ENCODE results near the gene HAPSTR1. TPM values are rescaled to one million over a fixed set of nuclear protein-coding genes. Genes with fewer than 3 reads are reported as not detected.

Gene HAPSTR1
- total and polyA plus RNA-seq, 7 donors, result 12.6 to 47.6 (median 43.8) TPM

- peak overlapping the region in 1 of 4 donors; percentile 32 for H3K27ac ChIP-seq
- intact Hi-C loops (cut with DNase I), result no loop called here
- DNase-seq, result no peak
Measured at GRCh38 chr16:9060225-9060624, 31.2 kb upstream of the HAPSTR1 start.

GRCh38 chr16:9061358-9061813 is 30.1 kb upstream of the HAPSTR1 start:
- DNase-seq, result no peak
- WGBS, 2 donors, result 38 to 49% methylated on average over 4 of the region's 4 CpGs
- Histone ChIP-seq H3K4me3 (no peak overlapping the region), H3K27ac (peak overlapping the region in 2 of 4 donors; percentile 18 to 37), H3K27me3 (no peaks in the 10 kb centered on the region), H3K9me3 (no peaks in the 10 kb centered on the region), H3K36me3 (no peaks in the 10 kb centered on the region), H3K4me1 (peaks cover 0 to 10% (median 3%) of the 10 kb centered on the region in 4 donors)
- intact Hi-C loops (cut with DNase I), result no loop called here
- TF ChIP-seq POLR2A (IDR thresholded peaks at IDR 0.05) (no peak), POLR2AphosphoS5 (IDR thresholded peaks at IDR 0.05) (peak; percentile 26 to 67 (median 62))

More at GRCh38 chr16:9060225-9060624, 31.2 kb upstream of the HAPSTR1 start:
- Histone ChIP-seq H3K4me3 (no peak overlapping the region), H3K4me1 (peaks cover 0 to 10% (median 3%) of the 10 kb centered on the region in 4 donors), H3K36me3 (no peaks in the 10 kb centered on the region), H3K27me3 (no peaks in the 10 kb centered on the region), H3K9me3 (no peaks in the 10 kb centered on the region)
- no peak for TF ChIP-seq CTCF (IDR thresholded peaks at IDR 0.05)
- TF ChIP-seq POLR2AphosphoS5 (IDR thresholded peaks at IDR 0.05), result peak in 1 of 4 donors; percentile 27
- no peak for TF ChIP-seq POLR2A (IDR thresholded peaks at IDR 0.05)

GRCh38 chr16:9062301-9062700 is 29.1 kb upstream of the HAPSTR1 start:
- Histone ChIP-seq H3K27ac (no peak overlapping the region), H3K36me3 (no peaks in the 10 kb centered on the region), H3K4me3 (no peak overlapping the region), H3K4me1 (peaks cover 0 to 10% (median 3%) of the 10 kb centered on the region in 4 donors), H3K9me3 (no peaks in the 10 kb centered on the region), H3K27me3 (no peaks in the 10 kb centered on the region)
- DNase-seq, result no peak
- no peak for TF ChIP-seq POLR2AphosphoS5 (IDR thresholded peaks at IDR 0.05)
- no peak for TF ChIP-seq EP300 (IDR thresholded peaks at IDR 0.05)
- no peak for TF ChIP-seq CTCF (IDR thresholded peaks at IDR 0.05)
- TF ChIP-seq POLR2A (IDR thresholded peaks at IDR 0.05), result no peak
- intact Hi-C loops (cut with DNase I), result no loop called here
- 81 to 84% methylated on average over 7 of the region's 7 CpGs for WGBS, 2 donors

GRCh38 chr16:9065077-9065476 is 26.4 kb upstream of the HAPSTR1 start:
- WGBS, 2 donors, result 89 to 96% methylated on average over 4 of the region's 4 CpGs
- no peak overlapping the region for H3K27ac ChIP-seq
- no peaks in the 10 kb centered on the region for H3K9me3 ChIP-seq
- intact Hi-C loops (cut with DNase I), result no loop called here
- no peak for DNase-seq
- TF ChIP-seq EP300 (IDR thresholded peaks at IDR 0.05) (no peak), CTCF (IDR thresholded peaks at IDR 0.05) (no peak), POLR2A (IDR thresholded peaks at IDR 0.05) (no peak), POLR2AphosphoS5 (IDR thresholded peaks at IDR 0.05) (no peak)
- peaks cover 0 to 10% (median 3%) of the 10 kb centered on the region in 4 donors for H3K4me1 ChIP-seq
- H3K4me3 ChIP-seq, result no peak overlapping the region
- H3K36me3 ChIP-seq, result no peaks in the 10 kb centered on the region
- H3K27me3 ChIP-seq, result no peaks in the 10 kb centered on the region

GRCh38 chr16:9068886-9069285 is 22.6 kb upstream of the HAPSTR1 start:
- Histone ChIP-seq H3K27me3 (no peaks in the 10 kb centered on the region), H3K27ac (no peak overlapping the region), H3K4me3 (no peak overlapping the region), H3K4me1 (no peaks in the 10 kb centered on the region), H3K36me3 (no peaks in the 10 kb centered on the region), H3K9me3 (no peaks in the 10 kb centered on the region)
- intact Hi-C loops (cut with DNase I), result no loop called here
- DNase-seq, result no peak
- WGBS, 2 donors, result 99% methylated on average over 2 of the region's 2 CpGs
- TF ChIP-seq POLR2A (IDR thresholded peaks at IDR 0.05), result no peak
- no peak for TF ChIP-seq POLR2AphosphoS5 (IDR thresholded peaks at IDR 0.05)
- no peak for TF ChIP-seq EP300 (IDR thresholded peaks at IDR 0.05)
- TF ChIP-seq CTCF (IDR thresholded peaks at IDR 0.05), result no peak
